ENCODE results near the gene SLCO3A1. TPM values are rescaled to one million over a fixed set of nuclear protein-coding genes. Genes with fewer than 3 reads are reported as not detected.

Gene SLCO3A1
- total and polyA plus RNA-seq, 12 donors = 33.9 to 57.2 (median 46.4) TPM

- intact Hi-C loops (cut with DNase I) = no loop called here
- TF ChIP-seq CTCF (IDR thresholded peaks at IDR 0.05) = no peak
These were observed 248.3 kb downstream of the SLCO3A1 start for GRCh38 chr15:92101708-92102394.

DNA sequence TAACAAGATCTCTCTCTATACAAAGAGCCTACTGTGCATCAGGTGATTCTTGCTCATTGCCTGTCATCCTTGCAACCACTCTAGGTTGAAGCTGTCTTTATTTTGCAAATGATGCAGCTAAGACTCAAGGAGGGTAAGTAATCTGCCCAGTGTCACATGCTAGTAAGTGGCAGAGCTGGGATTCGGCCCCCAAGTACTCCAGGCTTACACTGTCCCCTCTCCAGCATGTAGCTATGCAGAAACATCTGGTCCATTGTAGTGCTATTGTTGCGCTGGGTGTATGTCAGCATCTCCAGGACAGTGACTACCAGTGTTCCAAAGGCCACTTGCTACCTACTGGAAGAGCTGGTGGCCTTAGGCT is 248.9 kb downstream of the SLCO3A1 start:
- H3K4me1 ChIP-seq = peaks cover 0 to 32% (median 17%) of the 10 kb centered on the region in 9 donors
- no peak overlapping the region for H3K4me3 ChIP-seq
- H3K27me3 ChIP-seq = no peaks in the 10 kb centered on the region
- H3K9me3 ChIP-seq = no peaks in the 10 kb centered on the region
- peaks cover 0 to 41% (median 0%) of the 10 kb centered on the region in 9 donors for H3K36me3 ChIP-seq
- intact Hi-C loops (cut with DNase I) = no loop called here
- H3K27ac ChIP-seq = no peak overlapping the region
- DNase-seq (no peak), ATAC-seq (no peak)
- no peak for TF ChIP-seq CTCF (IDR thresholded peaks at IDR 0.05)
- 81 to 92% methylated on average over 2 of the region's 2 CpGs for WGBS, 2 donors

More at GRCh38 chr15:92101708-92102394, 248.3 kb downstream of the SLCO3A1 start:
- H3K27ac ChIP-seq = no peak overlapping the region
- no peaks in the 10 kb centered on the region for H3K9me3 ChIP-seq
- H3K36me3 ChIP-seq = peaks cover 0 to 39% (median 0%) of the 10 kb centered on the region in 9 donors
- no peak overlapping the region for H3K4me3 ChIP-seq
- H3K27me3 ChIP-seq = no peaks in the 10 kb centered on the region
- 87 to 89% methylated on average over 9 of the region's 9 CpGs for WGBS, 2 donors
- ATAC-seq = no peak
- no peak for DNase-seq
- peaks cover 0 to 34% (median 18%) of the 10 kb centered on the region in 9 donors for H3K4me1 ChIP-seq

DNA sequence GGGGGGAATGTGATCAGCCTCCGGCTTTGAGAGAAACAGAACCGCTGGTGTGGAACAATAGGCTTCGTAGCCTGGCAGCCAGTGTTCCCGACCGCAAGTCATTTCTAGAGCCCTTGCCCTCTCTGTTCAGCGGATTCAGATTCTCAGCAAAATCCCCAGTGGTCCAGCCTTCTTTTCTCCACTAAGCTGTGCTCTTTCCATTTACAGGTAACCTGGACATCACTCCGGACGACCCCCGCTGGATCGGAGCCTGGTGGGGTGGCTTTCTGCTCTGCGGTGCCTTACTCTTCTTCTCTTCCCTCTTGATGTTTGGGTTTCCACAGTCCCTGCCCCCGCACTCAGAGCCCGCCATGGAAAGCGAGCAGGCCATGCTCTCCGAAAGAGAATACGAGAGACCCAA is 250.6 kb downstream of the SLCO3A1 start:
- ATAC-seq = no peak

DNA sequence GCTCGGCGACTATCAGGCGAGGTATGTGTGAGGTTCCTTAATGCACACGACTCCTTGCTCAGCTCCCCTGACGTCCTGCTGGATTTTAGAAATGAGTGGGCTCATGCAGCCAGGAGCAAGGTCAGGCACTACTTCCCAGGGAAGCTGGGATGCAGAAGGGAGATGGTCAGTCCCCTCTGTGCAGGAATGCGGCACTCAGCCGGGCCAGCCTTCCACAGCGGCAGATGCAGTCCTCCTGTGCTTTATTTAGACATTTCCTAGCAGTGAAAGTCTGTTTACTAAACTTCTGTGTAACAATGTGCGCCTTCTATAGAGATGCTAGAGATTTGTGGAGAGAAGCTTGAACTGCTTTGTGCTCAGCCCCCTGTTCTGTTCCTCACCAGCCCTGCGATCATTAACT is 252.1 kb downstream of the SLCO3A1 start:
- peaks cover 0 to 43% (median 0%) of the 10 kb centered on the region in 9 donors for H3K36me3 ChIP-seq
- H3K9me3 ChIP-seq = no peaks in the 10 kb centered on the region
- no peaks in the 10 kb centered on the region for H3K27me3 ChIP-seq
- WGBS, 2 donors = 52 to 78% methylated on average over 10 of the region's 10 CpGs
- no peak for TF ChIP-seq CTCF (IDR thresholded peaks at IDR 0.05)
- H3K4me1 ChIP-seq = peaks cover 0 to 34% (median 13%) of the 10 kb centered on the region in 9 donors
- no peak overlapping the region for H3K27ac ChIP-seq
- no peak for DNase-seq
- H3K4me3 ChIP-seq = no peak overlapping the region
- intact Hi-C loops (cut with DNase I) = loop anchor here in 1 of 10 donors (5.0 kb wide), 1 partner anchor 1407 kb away; no protein-coding TSS in a partner anchor
- ATAC-seq = peak in 4 of 8 donors; percentile 29 to 73 (median 46)

More for the DNA sequence above, 250.6 kb downstream of the SLCO3A1 start:
- no peak overlapping the region for H3K4me3 ChIP-seq
- H3K4me1 ChIP-seq = peaks cover 0 to 23% (median 8%) of the 10 kb centered on the region in 9 donors
- no peaks in the 10 kb centered on the region for H3K9me3 ChIP-seq
- no peak for TF ChIP-seq CTCF (IDR thresholded peaks at IDR 0.05)
- no peak overlapping the region for H3K27ac ChIP-seq
- intact Hi-C loops (cut with DNase I) = no loop called here
- peaks cover 0 to 43% (median 0%) of the 10 kb centered on the region in 9 donors for H3K36me3 ChIP-seq
- WGBS, 2 donors = 96 to 97% methylated on average over 16 of the region's 16 CpGs
- DNase-seq = no peak
- no peaks in the 10 kb centered on the region for H3K27me3 ChIP-seq

Data from heart right ventricle (tissue), 16 donors.